NOMO-1 treated with DMSO at 0.1 percent for 48 hours (cell line): Measurements from ENCODE around the gene MYL4.
"Not testable (repeated sequence)": the region's sequence is repeated elsewhere in the genome, so short reads cannot be mapped to it uniquely, and the experiment has no call there.

ENCODE experiments used
- DNase-seq: peaks from one replicate; lab custom pipeline; 2025; ENCODE audit not compliant: unreplicated experiment; lab: John Stamatoyannopoulos, UW

MYL4 gene

DNA sequence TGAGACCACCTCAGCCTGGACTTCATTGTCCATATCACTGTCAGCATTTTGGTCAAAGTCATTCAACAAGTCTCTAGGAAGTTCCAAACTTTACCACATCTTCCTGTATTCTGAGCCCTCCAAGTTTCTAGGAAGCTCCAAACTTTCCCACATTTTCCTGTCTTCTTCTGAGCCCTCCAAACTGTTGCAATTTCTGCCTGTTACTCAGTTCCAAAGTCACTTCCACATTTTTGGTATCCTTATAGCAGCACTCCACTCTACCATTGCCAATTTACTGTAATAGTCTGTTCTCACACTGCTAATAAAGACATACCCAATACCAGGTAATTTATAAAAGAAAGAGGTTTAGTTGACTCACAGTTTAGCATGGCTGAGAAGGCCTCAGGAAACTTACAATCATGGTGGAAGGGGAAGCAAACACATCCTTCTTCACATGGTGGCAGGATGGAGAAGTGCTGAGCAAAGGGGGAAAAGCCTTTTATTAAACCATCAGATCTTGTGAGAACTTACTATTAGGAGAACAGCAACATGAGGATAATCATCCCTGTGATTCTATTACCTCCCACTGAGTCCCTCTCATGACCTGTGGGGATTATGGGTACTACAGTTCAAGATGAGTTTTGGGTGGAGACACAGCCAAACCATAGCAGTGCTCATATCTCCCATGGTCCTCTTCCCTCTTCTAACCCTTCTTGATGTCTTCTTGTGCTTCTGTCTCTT, 60.6 kb downstream of the MYL4 start:
- not testable (repeated sequence) for DNase-seq

DNA sequence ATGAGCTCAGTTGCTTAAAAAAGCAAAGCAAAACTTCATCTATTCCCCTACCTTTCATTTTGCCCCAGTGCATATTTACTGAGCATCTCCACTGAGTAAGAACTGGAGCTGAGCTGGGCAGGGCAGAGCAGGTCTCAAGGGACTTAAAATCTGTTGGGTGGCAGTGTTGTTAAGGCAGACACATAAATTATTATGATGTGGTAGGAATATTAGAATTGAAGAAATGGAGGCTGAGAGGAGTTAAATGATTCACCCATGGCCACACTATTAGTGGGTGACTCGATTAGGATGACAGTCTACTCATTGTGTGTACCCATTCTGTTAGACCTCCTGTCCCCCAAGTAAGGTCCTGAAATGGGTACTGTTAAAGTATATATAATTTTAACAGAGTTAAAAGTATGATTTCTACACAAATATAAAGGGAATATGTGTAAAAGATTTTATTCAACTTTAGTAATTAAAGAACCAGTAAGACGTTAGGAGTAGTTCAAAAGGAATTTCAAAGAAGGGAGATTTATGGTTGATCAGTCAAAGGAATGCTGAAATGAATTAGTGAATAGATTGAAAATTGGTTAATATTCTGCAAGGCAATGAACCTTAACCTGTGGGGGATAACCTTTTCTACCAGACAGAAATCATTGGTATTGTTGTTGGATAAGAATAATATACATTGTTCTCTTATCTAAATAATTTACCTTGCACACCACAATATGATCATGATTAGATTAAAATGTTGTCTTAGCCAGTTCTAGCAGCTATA, 62.0 kb downstream of the MYL4 start:
- no peak for DNase-seq

DNA sequence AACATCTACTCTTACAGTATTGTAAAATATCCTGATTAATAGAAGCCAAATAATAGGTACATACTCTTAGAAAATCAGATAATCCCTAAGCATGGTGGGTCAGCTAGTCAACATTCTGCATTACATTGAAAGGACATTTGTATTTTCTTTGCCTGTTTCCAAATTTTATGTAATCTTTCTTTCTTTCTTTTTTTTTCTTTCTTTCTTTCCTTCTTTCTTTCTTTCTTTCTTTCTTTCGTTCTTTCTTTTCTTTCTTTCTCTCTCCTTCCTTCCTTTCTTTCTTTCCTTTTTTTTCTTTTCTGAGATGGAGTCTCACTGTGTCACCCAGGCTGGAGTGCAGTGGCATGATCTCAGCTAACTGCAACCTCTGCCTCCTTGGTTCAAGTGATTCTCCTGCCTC, 63.3 kb downstream of the MYL4 start:
- DNase-seq = no peak

DNA sequence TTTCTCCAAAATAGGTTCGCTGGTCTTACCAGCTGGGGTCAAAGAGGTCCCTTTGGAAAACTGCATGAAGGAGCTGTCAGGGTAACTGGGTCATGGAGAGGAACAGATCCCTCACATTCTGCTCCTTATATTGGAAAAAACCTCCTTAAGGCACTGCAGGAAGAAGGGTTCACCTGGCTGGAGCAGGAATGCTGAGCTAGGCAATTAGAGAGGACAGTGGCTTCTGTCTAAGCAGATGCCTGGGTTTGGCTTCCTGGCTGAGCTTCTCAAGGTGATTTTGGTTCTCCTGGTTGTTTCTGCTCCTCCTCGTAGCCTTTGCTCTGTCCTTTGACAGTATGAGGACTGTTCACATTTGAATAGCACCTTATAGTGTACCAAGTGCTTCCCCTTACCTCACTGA, 64.1 kb downstream of the MYL4 start:
- DNase-seq = no peak
